GM18951 (cell line): ENCODE results near the gene SIPA1L3.

Experiments used
- POLR2A ChIP-seq: IDR thresholded peaks from 4 replicates; pipeline ENCODE4 v1.6.1; 2011; ENCODE audit warnings: mild to moderate bottlenecking; ENCODE audit not compliant: insufficient read length, insufficient read depth; ENCODE audit errors: extremely low read depth
- in situ Hi-C: fragments of 300-500 bp; cut with MboI; formaldehyde crosslinking; loops from one replicate; pipeline ENCODE4 v1.12.0; 2022; ENCODE audit warnings: low sequenced_read_pairs, mixed read lengths, inconsistent platforms; ENCODE audit not compliant: unreplicated experiment

The SIPA1L3 gene

GRCh38 chr19:38033658-38034491 is 126.9 kb downstream of the SIPA1L3 start:
- peak; percentile 43 for TF ChIP-seq POLR2A
- in situ Hi-C loops, result no loop called here

DNA sequence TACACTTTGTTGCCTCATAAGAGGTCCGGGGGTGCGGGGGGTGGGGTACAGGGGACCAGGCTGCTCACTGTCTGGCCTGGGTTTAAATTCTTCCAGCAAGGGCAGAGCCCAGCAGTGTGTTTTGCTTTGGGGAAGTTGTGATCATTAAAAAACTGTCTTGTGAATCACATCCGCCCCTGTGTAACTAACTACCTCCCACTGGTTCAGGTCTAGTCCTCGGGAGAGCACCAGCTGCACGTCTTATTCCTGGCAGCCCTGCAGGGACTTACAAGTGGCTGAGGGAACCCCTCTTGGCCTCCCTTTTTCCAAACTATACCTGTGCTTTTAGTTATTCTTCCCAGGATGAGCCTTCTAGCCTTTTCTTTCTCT is 127.5 kb downstream of the SIPA1L3 start:
- in situ Hi-C loops, result no loop called here
- no peak for TF ChIP-seq POLR2A

DNA sequence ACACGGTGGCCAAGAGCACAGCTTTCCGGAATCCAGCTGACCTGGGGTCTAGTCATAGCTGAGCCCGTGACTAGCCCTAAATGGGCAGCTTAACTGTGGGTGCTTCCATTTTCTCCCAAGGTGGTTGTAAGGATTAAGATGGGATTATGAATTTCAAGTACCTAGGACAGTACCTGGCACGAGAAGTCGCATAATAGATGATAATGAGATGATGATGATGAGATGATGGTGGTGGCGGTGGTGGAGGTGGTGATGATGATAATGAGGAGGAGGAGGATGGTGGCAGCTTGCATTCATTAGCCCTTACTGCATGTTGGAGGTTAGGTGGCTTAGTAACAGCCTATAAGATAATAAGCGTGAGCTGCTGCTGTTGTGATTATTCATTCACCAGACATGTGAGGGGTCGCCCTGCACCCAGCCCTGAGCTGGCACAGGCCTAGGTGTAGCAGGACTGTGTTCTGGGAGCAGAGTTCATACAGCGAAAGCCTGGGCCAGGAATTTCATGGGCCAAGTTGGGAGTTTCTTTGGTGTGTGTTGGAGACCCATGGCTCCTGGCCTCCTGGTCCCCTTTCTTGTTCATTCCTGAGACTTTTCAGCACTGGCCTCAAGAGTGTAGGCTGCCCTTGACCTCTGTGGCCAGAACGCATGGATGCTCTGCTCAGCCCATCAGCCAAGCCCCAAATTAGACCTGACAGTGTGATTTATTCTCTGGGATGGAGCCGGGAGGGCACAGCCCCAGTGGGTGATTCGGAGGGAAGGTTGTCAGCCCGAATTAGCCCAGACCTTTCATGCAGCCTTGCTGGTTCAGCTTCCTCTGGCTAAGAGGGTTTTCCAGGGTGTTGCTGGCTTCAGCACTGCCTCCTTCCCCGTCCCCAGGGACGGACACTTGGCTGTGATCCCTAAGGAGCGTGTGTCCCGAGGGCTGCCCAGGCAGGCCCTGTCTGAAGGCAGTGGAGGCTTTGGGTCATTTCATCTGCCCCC is 128.8 kb downstream of the SIPA1L3 start:
- in situ Hi-C loops, result no loop called here

GRCh38 chr19:38036707-38037611 is 130.0 kb downstream of the SIPA1L3 start:
- in situ Hi-C loops, result no loop called here
- no peak for TF ChIP-seq POLR2A

More for the DNA sequence above, 128.8 kb downstream of the SIPA1L3 start:
- TF ChIP-seq POLR2A, result no peak

DNA sequence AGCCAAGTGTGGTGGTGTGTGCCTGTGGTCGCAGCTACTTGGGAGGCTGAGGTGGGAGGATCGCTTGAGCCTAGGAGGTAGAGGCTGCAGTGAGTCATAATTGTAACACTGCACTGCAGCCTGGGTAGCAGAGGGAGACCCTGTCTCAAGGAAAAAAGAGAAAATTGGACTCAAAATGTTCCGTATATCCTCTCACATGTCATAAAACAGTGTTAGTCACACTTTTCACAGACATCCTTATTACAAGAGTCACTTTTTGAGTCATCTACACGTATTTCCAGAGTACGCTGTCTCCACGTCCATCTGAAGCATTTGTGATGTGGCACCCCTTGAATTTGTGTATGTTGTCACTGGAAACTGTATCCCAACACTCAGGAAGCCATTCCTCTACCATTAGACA is 133.0 kb downstream of the SIPA1L3 start:
- TF ChIP-seq POLR2A, result no peak
- in situ Hi-C loops, result no loop called here

DNA sequence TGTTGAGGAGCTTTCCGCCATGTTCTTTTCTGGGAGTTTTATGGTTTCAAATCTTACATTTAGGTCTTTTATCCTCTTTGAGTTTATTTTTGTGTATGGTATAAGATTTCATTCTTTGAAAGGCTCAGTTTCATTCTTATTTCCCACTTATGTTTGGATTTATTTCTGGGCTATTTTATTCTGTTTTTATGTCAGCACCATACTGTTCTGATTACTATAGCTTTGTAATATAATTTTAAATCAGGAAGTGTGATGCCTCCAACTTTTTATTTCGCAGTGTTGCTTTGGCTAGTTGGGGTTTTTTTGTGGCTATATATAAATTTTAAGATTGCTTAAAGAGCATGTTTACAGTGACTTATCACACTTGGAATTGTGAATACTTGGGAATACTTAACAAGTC is 135.1 kb downstream of the SIPA1L3 start:
- in situ Hi-C loops, result no loop called here
- TF ChIP-seq POLR2A, result no peak

- no peak for TF ChIP-seq POLR2A
- in situ Hi-C loops, result no loop called here
Observed at GRCh38 chr19:38043649-38044144, 136.7 kb downstream of the SIPA1L3 start.

DNA sequence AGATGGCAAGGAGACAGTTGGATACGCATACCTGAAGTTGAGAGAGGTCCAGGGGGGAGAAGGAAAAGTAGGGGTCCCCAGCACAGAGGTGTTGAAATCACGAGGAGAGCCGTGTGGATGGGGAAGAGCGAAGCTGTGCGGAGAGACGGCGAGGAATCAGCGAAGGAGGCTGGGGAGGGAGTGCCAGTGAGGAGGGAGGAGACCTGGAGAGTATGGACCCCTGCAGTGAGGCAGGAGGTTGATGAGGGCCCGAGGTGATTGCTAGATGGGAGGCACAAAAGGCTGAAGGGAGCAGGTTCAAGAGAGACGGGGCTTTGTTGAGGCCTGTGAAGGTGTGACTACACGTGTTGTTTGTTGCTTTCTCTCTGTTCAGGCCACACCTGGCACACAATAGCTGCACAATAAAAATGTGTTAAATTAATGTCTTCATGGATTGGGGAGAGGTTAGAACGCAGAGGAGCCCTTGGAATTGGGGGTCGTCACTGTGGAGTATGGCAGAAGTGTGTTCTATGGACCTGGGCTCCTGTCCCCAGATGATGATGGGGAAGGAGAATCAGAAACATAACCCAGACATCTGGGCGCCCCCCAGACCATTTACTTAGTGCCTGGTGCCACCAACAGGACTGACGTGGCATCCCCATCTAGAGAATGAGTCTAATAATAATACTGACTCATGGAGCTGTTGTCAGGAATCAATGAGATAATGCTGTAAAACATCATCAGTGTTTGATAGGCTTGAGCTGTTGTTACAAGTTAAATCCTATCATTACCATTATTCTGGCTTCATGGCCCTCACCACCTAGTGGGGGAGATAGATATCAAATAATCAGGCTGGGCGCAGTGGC is 137.5 kb downstream of the SIPA1L3 start:
- in situ Hi-C loops, result no loop called here
- no peak for TF ChIP-seq POLR2A

- in situ Hi-C loops, result no loop called here
- no peak for TF ChIP-seq POLR2A
Observed at GRCh38 chr19:38045554-38046253, 138.7 kb downstream of the SIPA1L3 start.

DNA sequence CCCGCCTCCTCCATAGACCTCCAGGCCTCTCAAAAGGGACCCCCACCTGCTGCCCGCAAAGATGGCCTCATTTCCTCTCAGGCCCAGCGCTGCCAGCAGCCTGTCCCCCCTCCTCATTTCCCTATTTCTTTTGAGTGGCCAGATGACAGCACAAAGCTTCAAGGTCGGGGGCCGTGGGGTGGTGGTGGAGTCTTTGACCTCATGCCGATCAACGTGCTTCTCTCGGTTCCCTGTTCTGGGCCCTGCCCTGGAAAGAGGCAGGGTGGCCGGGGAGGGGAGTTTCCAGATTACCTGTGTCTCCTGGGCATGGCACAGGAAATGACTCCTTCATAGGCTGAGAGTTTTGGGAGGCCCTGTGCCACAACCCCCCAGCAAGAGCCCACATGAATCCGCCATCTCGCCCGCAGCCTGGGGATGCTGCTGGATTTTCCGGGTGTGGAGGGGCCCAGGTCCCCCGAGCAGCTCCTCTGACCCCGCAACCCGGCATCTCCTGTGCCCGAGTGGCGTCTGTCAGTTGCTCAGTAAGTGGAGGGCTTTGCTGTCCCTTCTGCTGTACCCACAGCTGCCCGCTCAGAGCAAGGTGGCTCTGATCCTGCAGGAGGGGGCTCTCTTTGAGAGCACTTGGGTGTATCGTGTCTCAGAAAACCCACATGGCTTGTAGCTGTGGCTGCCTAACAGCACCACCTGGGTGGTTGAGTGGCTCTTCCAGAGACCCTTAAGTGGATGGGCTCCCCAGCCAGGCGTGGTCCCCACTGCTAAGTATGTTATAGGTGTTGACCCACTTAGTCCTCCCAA is 139.4 kb downstream of the SIPA1L3 start:
- in situ Hi-C loops, result no loop called here
- TF ChIP-seq POLR2A, result no peak
